RWPE2 (cell line): ENCODE data around the gene PIP5K1B.

Source experiments
- ATAC-seq: fragments of 200-7000 bp; cut with Tn5 transposase; 3 replicates; pipeline ENCODE4 v1.9.1; 2021; ENCODE audit warnings: low read depth
- DNase-seq: peaks from one replicate; pipeline ENCODE4 v3.0.0-alpha.2; 2020; ENCODE audit warnings: low spot score
- H3K27ac ChIP-seq: fragments of 450-650 bp; 2 replicates; pipeline ENCODE4 v1.5.1; 2017; ENCODE audit warnings: mild to moderate bottlenecking; ENCODE audit not compliant: poor library complexity, severe bottlenecking
- H3K27me3 ChIP-seq: fragments of 250-450 bp; sonication (Bioruptor Pico); 2 replicates; pipeline ENCODE4 v1.5.1; 2021; ENCODE audit warnings: mild to moderate bottlenecking, moderate library complexity; ENCODE audit not compliant: insufficient read depth, poor library complexity, severe bottlenecking
- H3K36me3 ChIP-seq: fragments of 250-450 bp; sonication (Bioruptor Pico); 2 replicates; pipeline ENCODE4 v1.5.1; 2020; ENCODE audit warnings: low read depth, mild to moderate bottlenecking, moderate library complexity
- H3K4me1 ChIP-seq: fragments of 250-450 bp; sonication (Bioruptor Pico); 2 replicates; pipeline ENCODE4 v1.5.1; 2021; ENCODE audit warnings: mild to moderate bottlenecking, moderate library complexity; ENCODE audit not compliant: insufficient read depth, poor library complexity, severe bottlenecking
- H3K4me3 ChIP-seq: fragments of 250-450 bp; sonication (Bioruptor Pico); 2 replicates; pipeline ENCODE4 v1.5.1; 2021; ENCODE audit warnings: mild to moderate bottlenecking, moderate library complexity; ENCODE audit not compliant: severe bottlenecking
- H3K9me3 ChIP-seq: fragments of 250-450 bp; sonication (Bioruptor Pico); 2 replicates; pipeline ENCODE4 v1.5.1; 2021; ENCODE audit warnings: mild to moderate bottlenecking, moderate library complexity; ENCODE audit not compliant: severe bottlenecking
- TF ChIP-seq, protein P1 (sequence below): fragments of 450-650 bp; IDR thresholded peaks from one replicate; pipeline ENCODE4 v1.5.1; 2017; ENCODE audit warnings: mild to moderate bottlenecking, moderate library complexity; ENCODE audit not compliant: poor library complexity, severe bottlenecking

PIP5K1B gene

GRCh38 chr9:68740561-68740960 lies 35.5 kb downstream of the PIP5K1B start:
- Histone ChIP-seq H3K36me3 (no peaks in the 10 kb centered on the region), H3K4me1 (no peaks in the 10 kb centered on the region), H3K4me3 (no peak overlapping the region), H3K27ac (no peak overlapping the region), H3K27me3 (no peaks in the 10 kb centered on the region), H3K9me3 (no peaks in the 10 kb centered on the region)
- TF ChIP-seq, protein P1, sequence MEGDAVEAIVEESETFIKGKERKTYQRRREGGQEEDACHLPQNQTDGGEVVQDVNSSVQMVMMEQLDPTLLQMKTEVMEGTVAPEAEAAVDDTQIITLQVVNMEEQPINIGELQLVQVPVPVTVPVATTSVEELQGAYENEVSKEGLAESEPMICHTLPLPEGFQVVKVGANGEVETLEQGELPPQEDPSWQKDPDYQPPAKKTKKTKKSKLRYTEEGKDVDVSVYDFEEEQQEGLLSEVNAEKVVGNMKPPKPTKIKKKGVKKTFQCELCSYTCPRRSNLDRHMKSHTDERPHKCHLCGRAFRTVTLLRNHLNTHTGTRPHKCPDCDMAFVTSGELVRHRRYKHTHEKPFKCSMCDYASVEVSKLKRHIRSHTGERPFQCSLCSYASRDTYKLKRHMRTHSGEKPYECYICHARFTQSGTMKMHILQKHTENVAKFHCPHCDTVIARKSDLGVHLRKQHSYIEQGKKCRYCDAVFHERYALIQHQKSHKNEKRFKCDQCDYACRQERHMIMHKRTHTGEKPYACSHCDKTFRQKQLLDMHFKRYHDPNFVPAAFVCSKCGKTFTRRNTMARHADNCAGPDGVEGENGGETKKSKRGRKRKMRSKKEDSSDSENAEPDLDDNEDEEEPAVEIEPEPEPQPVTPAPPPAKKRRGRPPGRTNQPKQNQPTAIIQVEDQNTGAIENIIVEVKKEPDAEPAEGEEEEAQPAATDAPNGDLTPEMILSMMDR: no peak
- ATAC-seq: peak; percentile 33; the same call in 2 of the 3 replicates
- no peak for DNase-seq

GRCh38 chr9:68741234-68741633 lies 36.2 kb downstream of the PIP5K1B start:
- Histone ChIP-seq H3K27ac (no peak overlapping the region), H3K36me3 (no peaks in the 10 kb centered on the region), H3K27me3 (no peaks in the 10 kb centered on the region), H3K4me1 (no peaks in the 10 kb centered on the region), H3K4me3 (no peak overlapping the region), H3K9me3 (no peaks in the 10 kb centered on the region)
- DNase-seq (no peak), ATAC-seq (no peak)
- TF ChIP-seq, protein P1: no peak

GRCh38 chr9:68741704-68742332 lies 36.8 kb downstream of the PIP5K1B start:
- Histone ChIP-seq H3K4me1 (no peaks in the 10 kb centered on the region), H3K27me3 (no peaks in the 10 kb centered on the region), H3K36me3 (no peaks in the 10 kb centered on the region), H3K27ac (no peak overlapping the region), H3K4me3 (no peak overlapping the region), H3K9me3 (no peaks in the 10 kb centered on the region)
- no peak for DNase-seq
- TF ChIP-seq, protein P1: no peak
- ATAC-seq: no peak

GRCh38 chr9:68742333-68742730 lies 37.3 kb downstream of the PIP5K1B start:
- DNase-seq (no peak), ATAC-seq (no peak)
- Histone ChIP-seq H3K9me3 (no peaks in the 10 kb centered on the region), H3K27me3 (no peaks in the 10 kb centered on the region), H3K36me3 (no peaks in the 10 kb centered on the region), H3K4me1 (no peaks in the 10 kb centered on the region), H3K4me3 (no peak overlapping the region), H3K27ac (no peak overlapping the region)
- TF ChIP-seq, protein P1: no peak

DNA sequence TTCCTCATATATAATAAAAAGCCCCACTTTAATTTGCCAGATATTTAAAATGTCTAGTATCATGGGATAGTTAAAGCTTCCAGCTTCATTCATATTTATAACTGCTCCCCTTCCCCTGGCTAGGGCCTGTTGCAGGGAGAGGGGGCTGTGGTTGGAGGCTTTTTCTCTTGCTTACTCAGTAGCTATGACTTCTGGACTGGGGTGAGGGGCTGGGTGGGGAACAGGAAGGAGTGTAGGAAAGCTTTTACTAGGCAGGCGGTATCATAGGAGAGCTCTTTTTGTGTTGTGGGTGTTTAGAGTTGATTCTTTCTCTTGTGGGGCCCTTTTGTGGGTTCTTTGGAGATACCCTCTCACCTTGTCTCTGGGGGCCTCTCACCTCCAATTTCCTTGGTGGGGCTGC lies 39.4 kb downstream of the PIP5K1B start:
- Histone ChIP-seq H3K4me1 (no peaks in the 10 kb centered on the region), H3K27ac (no peak overlapping the region), H3K36me3 (no peaks in the 10 kb centered on the region), H3K27me3 (no peaks in the 10 kb centered on the region), H3K9me3 (no peaks in the 10 kb centered on the region), H3K4me3 (no peak overlapping the region)
- no peak for DNase-seq
- no peak for ATAC-seq
- TF ChIP-seq, protein P1: no peak
